ENCODE results near the gene ZBTB20. TPM values are rescaled to one million over a fixed set of nuclear protein-coding genes. Genes with fewer than 3 reads are reported as not detected.
"Not testable (repeated sequence)": the region's sequence is repeated elsewhere in the genome, so short reads cannot be mapped to it uniquely, and the experiment has no call there.

Gene ZBTB20
- total and polyA plus RNA-seq, 10 donors, result 0.32 to 89.7 (median 71.8) TPM

- Histone ChIP-seq H3K27ac (no peak overlapping the region), H3K4me1 (peaks cover 0 to 9% (median 0%) of the 10 kb centered on the region in 6 donors), H3K4me3 (no peak overlapping the region), H3K27me3 (replicated peaks in 1 of 7) (no peaks in the 10 kb centered on the region), H3K36me3 (peaks cover 0 to 30% (median 3%) of the 10 kb centered on the region in 6 donors), H3K9me3 (peaks cover 0 to 6% (median 0%) of the 10 kb centered on the region in 8 donors)
- intact Hi-C loops (cut with DNase I; ENCODE audit: low total_unique reads), result no loop called here
- 82 to 95% (median 94%) methylated on average over 1 of the region's 1 CpG for WGBS, 5 donors
- no peak for DNase-seq
- no peak for TF ChIP-seq CTCF (IDR thresholded peaks at IDR 0.05 in 8 of 11, conservative IDR thresholded peaks at IDR 0.05 in 3 of 11)
- no peak for TF ChIP-seq POLR2A (IDR thresholded peaks at IDR 0.05)
- no peak for TF ChIP-seq POLR2AphosphoS5 (IDR thresholded peaks at IDR 0.05)
Measured at GRCh38 chr3:115111632-115112031, 35.5 kb downstream of the ZBTB20 start.

- intact Hi-C loops (cut with DNase I; ENCODE audit: low total_unique reads), result no loop called here
- peaks cover 0 to 9% (median 0%) of the 10 kb centered on the region in 6 donors for H3K4me1 ChIP-seq
- TF ChIP-seq CTCF (IDR thresholded peaks at IDR 0.05 in 8 of 11, conservative IDR thresholded peaks at IDR 0.05 in 3 of 11), result no peak
- TF ChIP-seq POLR2AphosphoS5 (IDR thresholded peaks at IDR 0.05), result no peak
- no peak for TF ChIP-seq POLR2A (IDR thresholded peaks at IDR 0.05)
- H3K9me3 ChIP-seq, result peaks cover 0 to 6% (median 0%) of the 10 kb centered on the region in 8 donors
- no peak for DNase-seq
- H3K27ac ChIP-seq, result no peak overlapping the region
- H3K27me3 ChIP-seq (replicated peaks in 1 of 7), result no peaks in the 10 kb centered on the region
- 96 to 99% (median 98%) methylated on average over 5 of the region's 5 CpGs for WGBS, 5 donors
- H3K36me3 ChIP-seq, result peaks cover 0 to 30% (median 3%) of the 10 kb centered on the region in 6 donors
- H3K4me3 ChIP-seq, result no peak overlapping the region
Measured at GRCh38 chr3:115110830-115111229, 36.3 kb downstream of the ZBTB20 start.

DNA sequence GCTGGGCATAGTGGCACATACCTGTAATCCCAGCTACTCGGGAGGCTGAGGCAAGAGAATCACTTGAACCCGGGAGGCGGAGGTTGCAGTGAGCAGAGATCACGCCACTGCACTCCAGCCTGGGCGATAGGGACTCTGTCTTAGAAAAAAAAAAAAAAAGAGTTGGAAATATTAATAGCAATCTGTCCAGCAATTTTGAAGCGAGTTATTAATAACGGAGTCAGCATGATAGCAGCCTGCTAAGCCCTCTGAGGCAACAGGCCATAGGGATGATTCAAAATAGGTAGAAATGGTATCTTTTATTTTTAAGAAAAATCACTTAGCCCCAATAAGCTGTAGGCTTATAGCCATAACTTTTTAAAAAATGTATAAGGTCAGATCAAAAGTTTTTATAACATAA, 37.0 kb downstream of the ZBTB20 start:
- H3K4me1 ChIP-seq; DNase-seq; H3K4me3 ChIP-seq; H3K27me3 ChIP-seq (replicated peaks in 1 of 7); H3K9me3 ChIP-seq; intact Hi-C loops (cut with DNase I; ENCODE audit: low total_unique reads); H3K27ac ChIP-seq: not testable (repeated sequence)
- H3K36me3 ChIP-seq, result peaks cover 0 to 31% (median 3%) of the 10 kb centered on the region in 6 donors
- 96 to 99% (median 97%) methylated on average over 7 of the region's 7 CpGs for WGBS, 5 donors

DNA sequence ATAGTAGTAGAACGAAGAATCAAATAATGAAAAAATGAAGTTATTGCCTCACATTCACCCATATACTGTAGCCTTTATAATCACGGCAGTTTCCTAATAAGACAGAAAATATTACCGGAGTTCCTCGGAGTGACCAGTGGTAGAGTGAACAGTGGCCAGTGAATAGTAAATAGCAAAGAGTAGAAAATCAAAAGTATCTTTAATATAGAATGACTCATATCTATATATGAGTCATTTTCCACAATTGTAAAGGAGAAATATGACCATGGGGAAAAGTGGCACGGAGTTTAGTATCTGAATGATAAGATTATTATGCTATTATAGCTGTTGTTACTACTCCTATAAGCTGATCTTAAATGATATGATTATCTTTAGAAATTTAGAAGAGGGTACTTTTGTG, 38.5 kb downstream of the ZBTB20 start:
- Histone ChIP-seq H3K4me3 (no peak overlapping the region), H3K9me3 (peaks cover 0 to 16% (median 8%) of the 10 kb centered on the region in 8 donors), H3K36me3 (peaks cover 0 to 44% (median 3%) of the 10 kb centered on the region in 6 donors), H3K27ac (no peak overlapping the region), H3K27me3 (replicated peaks in 1 of 7) (no peaks in the 10 kb centered on the region), H3K4me1 (peaks cover 0 to 4% (median 0%) of the 10 kb centered on the region in 6 donors)
- WGBS, 5 donors, result 90 to 97% (median 94%) methylated on average over 5 of the region's 5 CpGs
- no peak for DNase-seq
- intact Hi-C loops (cut with DNase I; ENCODE audit: low total_unique reads), result no loop called here
- TF ChIP-seq POLR2A (IDR thresholded peaks at IDR 0.05), result no peak

- peaks cover 0 to 15% (median 0%) of the 10 kb centered on the region in 6 donors for H3K36me3 ChIP-seq
- peaks cover 4 to 46% (median 39%) of the 10 kb centered on the region in 6 donors for H3K4me1 ChIP-seq
- no peak for DNase-seq
- no peak overlapping the region for H3K4me3 ChIP-seq
- TF ChIP-seq POLR2AphosphoS5 (IDR thresholded peaks at IDR 0.05), result no peak
- no peak for TF ChIP-seq POLR2A (IDR thresholded peaks at IDR 0.05)
- TF ChIP-seq CTCF (IDR thresholded peaks at IDR 0.05 in 8 of 11, conservative IDR thresholded peaks at IDR 0.05 in 3 of 11), result no peak
- H3K27me3 ChIP-seq (replicated peaks in 1 of 7), result no peaks in the 10 kb centered on the region
- H3K9me3 ChIP-seq, result peaks cover 0 to 12% (median 8%) of the 10 kb centered on the region in 8 donors
- WGBS, 5 donors, result 90 to 98% (median 96%) methylated on average over 2 of the region's 2 CpGs
- intact Hi-C loops (cut with DNase I; ENCODE audit: low total_unique reads), result no loop called here
- H3K27ac ChIP-seq, result no peak overlapping the region
Measured at GRCh38 chr3:115102046-115102445, 45.0 kb downstream of the ZBTB20 start.

Data from spleen (tissue), 11 donors.